Mesendoderm (in vitro differentiated cells): Measurements from ENCODE around the gene KRT14.
A peak's percentile ranks its signal among the peaks of the same experiment; 100 is the strongest.

ENCODE experiments used
- DNase-seq: peaks from one replicate; pipeline ENCODE4 v3.0.0; 2013
- H2AK5ac ChIP-seq: 2 replicates; pipeline ENCODE4 v1.6.1; 2013; ENCODE audit warnings: low read length, inconsistent platforms
- H2BK120ac ChIP-seq: 2 replicates; pipeline ENCODE4 v1.6.1; 2013; ENCODE audit warnings: low read depth, mild to moderate bottlenecking, low read length, moderate library complexity, mixed read lengths
- H2BK15ac ChIP-seq: replicated peaks from 2 replicates; pipeline ENCODE4 v1.6.1; 2013; ENCODE audit warnings: low read depth, mild to moderate bottlenecking, moderate library complexity
- H2BK5ac ChIP-seq: 2 replicates; pipeline ENCODE4 v1.6.1; 2013; ENCODE audit warnings: low read length, inconsistent platforms
- H3K18ac ChIP-seq: 2 replicates; pipeline ENCODE4 v1.6.1; 2013; ENCODE audit warnings: mild to moderate bottlenecking, low read length, mixed read lengths
- H3K23ac ChIP-seq: one replicate; pipeline ENCODE4 v1.6.1; 2013; ENCODE audit warnings: low read length
- H3K27ac ChIP-seq: 2 replicates; pipeline ENCODE4 v1.5.1; 2013; ENCODE audit warnings: low read depth, mild to moderate bottlenecking, inconsistent platforms, low read length, moderate library complexity
- H3K27me3 ChIP-seq: 2 replicates; pipeline ENCODE4 v1.6.1; 2013; ENCODE audit warnings: low read length, control low read depth, mild to moderate bottlenecking, inconsistent platforms; ENCODE audit not compliant: insufficient read depth, poor library complexity
- H3K36me3 ChIP-seq: 2 replicates; pipeline ENCODE4 v1.6.1; 2013; ENCODE audit warnings: low read length, inconsistent platforms; ENCODE audit not compliant: control insufficient read depth, insufficient read depth
- H3K4ac ChIP-seq: one replicate; pipeline ENCODE4 v1.6.1; 2013; ENCODE audit warnings: low read depth, mild to moderate bottlenecking, low read length, moderate library complexity
- H3K4me1 ChIP-seq: 2 replicates; pipeline ENCODE4 v1.6.1; 2013; ENCODE audit warnings: low read depth, low read length, inconsistent platforms; ENCODE audit not compliant: control insufficient read depth
- H3K4me2 ChIP-seq: 2 replicates; pipeline ENCODE4 v1.6.1; 2013; ENCODE audit warnings: low read length
- H3K4me3 ChIP-seq: 2 replicates; pipeline ENCODE4 v1.5.1; 2013; ENCODE audit warnings: mild to moderate bottlenecking, low read length
- H3K56ac ChIP-seq: one replicate; pipeline ENCODE4 v1.6.1; 2013; ENCODE audit warnings: low read length
- H3K79me1 ChIP-seq: 2 replicates; pipeline ENCODE4 v1.6.1; 2013; ENCODE audit warnings: low read length, inconsistent platforms
- H3K79me2 ChIP-seq: 2 replicates; pipeline ENCODE4 v1.6.1; 2013; ENCODE audit warnings: mild to moderate bottlenecking, low read length; ENCODE audit not compliant: control insufficient read depth, insufficient read depth
- H3K9ac ChIP-seq: 2 replicates; pipeline ENCODE4 v1.6.1; 2013; ENCODE audit warnings: low read length, inconsistent platforms
- H4K5ac ChIP-seq: one replicate; pipeline ENCODE4 v1.6.1; 2013; ENCODE audit warnings: low read length
- H4K8ac ChIP-seq: one replicate; pipeline ENCODE4 v1.6.1; 2013; ENCODE audit warnings: low read depth, mild to moderate bottlenecking, control low read depth, low read length, moderate library complexity
- WGBS: extraction: QIAGEN DNeasy Blood & Tissue Kit; methylation state at CpG from one replicate; pipeline ENCODE4 v1.1.7; 2013; ENCODE audit warnings: low lambda C conversion rate, missing lambda C conversion rate; ENCODE audit not compliant: insufficient coverage; ENCODE audit errors: extremely low coverage; 5-methylcytosine and 5-hydroxymethylcytosine counted together

Gene KRT14

DNA sequence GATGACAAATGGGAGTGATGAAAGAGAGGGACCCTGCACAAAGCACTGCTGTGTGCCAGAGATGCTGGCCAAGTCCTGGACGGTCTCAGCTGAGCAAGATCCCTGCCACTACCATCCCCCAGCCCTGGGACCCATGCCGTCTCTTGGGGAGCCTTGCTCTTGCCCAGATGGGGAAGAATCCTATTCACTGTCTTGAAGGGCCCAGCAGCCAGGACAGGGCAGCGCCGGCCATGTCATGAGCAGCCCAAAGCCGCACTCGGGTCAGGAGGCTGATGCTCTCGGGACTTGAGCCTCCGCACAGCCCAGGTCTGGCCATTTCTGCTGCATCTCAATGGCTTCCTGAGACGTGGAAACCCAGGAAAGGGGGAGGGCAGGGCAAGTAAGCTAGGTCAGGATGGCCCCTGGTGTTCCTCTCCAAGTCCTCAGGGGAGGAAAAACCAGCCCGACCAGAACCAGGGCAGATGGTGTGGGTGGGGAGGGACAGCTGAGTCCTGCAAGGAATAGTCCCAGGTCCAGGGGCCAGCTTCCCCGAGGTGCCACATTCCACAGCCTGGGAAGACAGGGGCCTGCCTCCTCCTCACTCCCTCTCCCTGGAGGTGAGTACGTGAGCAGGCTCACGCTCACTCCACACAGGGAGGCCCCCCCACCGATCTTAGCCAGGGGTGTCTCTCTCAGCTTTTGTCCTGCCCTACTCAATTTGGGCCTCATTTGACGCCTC lies 50.8 kb downstream of the KRT14 start:
- peak overlapping the region; percentile 39 for H2BK5ac ChIP-seq
- no peak overlapping the region for H3K27ac ChIP-seq
- H3K4me3 ChIP-seq: no peak overlapping the region
- H4K5ac ChIP-seq: no peak overlapping the region
- H3K36me3 ChIP-seq: no peaks in the 10 kb centered on the region
- H2BK15ac ChIP-seq: no peak overlapping the region
- WGBS: no CpG with 5 or more reads among the region's 15 CpGs
- H2BK120ac ChIP-seq: no peak overlapping the region
- H3K27me3 ChIP-seq: no peaks in the 10 kb centered on the region
- H2AK5ac ChIP-seq: peak overlapping the region; percentile 34
- DNase-seq: peak; percentile 89
- no peak overlapping the region for H3K18ac ChIP-seq
- peak overlapping the region; percentile 28 for H3K4ac ChIP-seq
- H3K79me1 ChIP-seq: no peaks in the 10 kb centered on the region
- H4K8ac ChIP-seq: no peak overlapping the region
- no peak overlapping the region for H3K9ac ChIP-seq
- no peak overlapping the region for H3K23ac ChIP-seq
- no peak overlapping the region for H3K4me2 ChIP-seq
- H3K4me1 ChIP-seq: peaks cover 25% of the 10 kb centered on the region
- H3K56ac ChIP-seq: peak overlapping the region; percentile 75
- no peaks in the 10 kb centered on the region for H3K79me2 ChIP-seq

GRCh38 chr17:41534899-41535546 lies 51.7 kb downstream of the KRT14 start:
- Histone ChIP-seq H3K4me3 (no peak overlapping the region), H3K4ac (no peak overlapping the region), H3K9ac (no peak overlapping the region), H2BK15ac (no peak overlapping the region), H3K79me1 (no peaks in the 10 kb centered on the region), H3K27ac (no peak overlapping the region), H4K5ac (no peak overlapping the region), H2BK5ac (no peak overlapping the region), H2BK120ac (no peak overlapping the region), H4K8ac (no peak overlapping the region), H3K23ac (no peak overlapping the region), H3K18ac (no peak overlapping the region), H3K79me2 (no peaks in the 10 kb centered on the region), H2AK5ac (no peak overlapping the region), H3K36me3 (no peaks in the 10 kb centered on the region), H3K4me2 (no peak overlapping the region), H3K27me3 (no peaks in the 10 kb centered on the region), H3K56ac (no peak overlapping the region), H3K4me1 (peaks cover 32% of the 10 kb centered on the region)
- no peak for DNase-seq
- no CpG with 5 or more reads among the region's 7 CpGs for WGBS

DNA sequence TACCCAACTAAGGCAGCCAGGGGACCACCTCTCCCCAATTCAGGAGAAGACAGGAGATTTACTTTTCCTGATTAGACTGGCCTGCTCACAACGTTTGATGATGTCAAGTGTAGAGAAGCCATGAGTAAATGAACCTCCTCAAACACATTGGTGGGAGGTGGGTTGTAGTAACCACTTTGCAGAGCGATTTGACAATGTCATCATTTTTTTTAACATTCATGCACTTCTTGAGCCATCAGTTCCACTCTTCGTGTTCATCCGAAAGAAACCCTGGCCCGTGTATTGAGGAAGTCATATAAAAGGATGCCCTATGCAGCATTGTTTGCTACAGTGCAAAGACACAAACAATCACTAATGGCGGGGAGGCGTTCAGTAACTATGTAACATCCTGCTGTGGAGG lies 53.1 kb downstream of the KRT14 start:
- Histone ChIP-seq H3K36me3 (no peaks in the 10 kb centered on the region), H3K27ac (no peak overlapping the region), H2BK15ac (no peak overlapping the region), H3K4me1 (peaks cover 35% of the 10 kb centered on the region), H3K4ac (no peak overlapping the region), H2BK120ac (no peak overlapping the region), H3K4me2 (no peak overlapping the region), H3K27me3 (no peaks in the 10 kb centered on the region), H3K23ac (no peak overlapping the region), H3K79me2 (no peaks in the 10 kb centered on the region), H4K5ac (no peak overlapping the region), H2BK5ac (no peak overlapping the region), H2AK5ac (no peak overlapping the region), H3K4me3 (no peak overlapping the region), H4K8ac (no peak overlapping the region), H3K18ac (no peak overlapping the region), H3K9ac (no peak overlapping the region), H3K79me1 (no peaks in the 10 kb centered on the region), H3K56ac (no peak overlapping the region)
- DNase-seq: no peak
- WGBS: no CpG with 5 or more reads among the region's 7 CpGs

DNA sequence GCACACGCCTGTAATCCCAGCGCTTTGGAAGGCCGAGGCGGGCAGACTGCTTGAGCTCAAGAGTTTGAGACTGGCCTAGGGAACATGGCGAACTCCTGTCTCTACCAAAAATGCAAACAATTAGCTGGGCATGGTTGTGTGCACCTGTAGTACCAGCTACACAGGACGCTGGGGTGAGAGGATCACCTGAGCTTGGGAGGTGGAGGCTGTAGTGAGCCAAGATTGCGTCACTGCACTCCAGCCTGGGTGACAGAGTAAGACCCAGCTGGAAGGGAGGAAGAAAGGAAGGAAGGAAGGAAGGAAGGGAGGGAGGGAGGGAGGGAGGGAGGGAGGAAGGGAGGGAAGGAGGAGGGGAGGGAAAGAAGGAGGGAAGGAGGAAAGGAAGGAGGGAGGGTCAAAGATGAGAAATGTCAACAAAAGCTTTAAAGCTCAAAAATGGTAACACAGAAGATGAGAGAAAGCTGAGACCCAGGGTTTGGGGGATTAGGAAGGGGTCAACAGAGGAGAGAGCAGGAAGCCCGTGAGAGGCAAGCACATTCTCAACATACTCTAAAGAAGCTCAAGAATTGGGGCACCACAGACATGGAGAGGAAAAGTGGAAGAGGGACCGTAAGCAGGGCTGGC lies 53.6 kb downstream of the KRT14 start:
- H4K8ac ChIP-seq: no peak overlapping the region
- H3K9ac ChIP-seq: no peak overlapping the region
- H3K79me1 ChIP-seq: no peaks in the 10 kb centered on the region
- no peak overlapping the region for H3K27ac ChIP-seq
- H3K4me3 ChIP-seq: no peak overlapping the region
- H3K36me3 ChIP-seq: no peaks in the 10 kb centered on the region
- no peak overlapping the region for H3K56ac ChIP-seq
- no peak for DNase-seq
- no CpG with 5 or more reads among the region's 9 CpGs for WGBS
- no peaks in the 10 kb centered on the region for H3K79me2 ChIP-seq
- H3K4me1 ChIP-seq: peaks cover 35% of the 10 kb centered on the region
- H2BK120ac ChIP-seq: no peak overlapping the region
- no peak overlapping the region for H2BK15ac ChIP-seq
- H3K18ac ChIP-seq: no peak overlapping the region
- H2AK5ac ChIP-seq: no peak overlapping the region
- no peak overlapping the region for H2BK5ac ChIP-seq
- no peak overlapping the region for H3K23ac ChIP-seq
- H4K5ac ChIP-seq: no peak overlapping the region
- no peak overlapping the region for H3K4me2 ChIP-seq
- no peak overlapping the region for H3K4ac ChIP-seq
- no peaks in the 10 kb centered on the region for H3K27me3 ChIP-seq
